ENCODE data around the gene OR51D1.

Gene OR51D1

GRCh38 chr11:4645974-4646373, 8.7 kb downstream of the OR51D1 start:
- DNase-seq (ENCODE audit: low spot score) = no peak

GRCh38 chr11:4647766-4648165, 10.5 kb downstream of the OR51D1 start:
- DNase-seq (ENCODE audit: low spot score) = no peak

- DNase-seq (ENCODE audit: low spot score) = no peak
Observed at GRCh38 chr11:4654635-4655369, 17.5 kb downstream of the OR51D1 start.

- no peak for DNase-seq (ENCODE audit: low spot score)
Observed at GRCh38 chr11:4658629-4659445, 21.6 kb downstream of the OR51D1 start.

- no peak for DNase-seq (ENCODE audit: low spot score)
Observed at GRCh38 chr11:4662876-4663275, 25.6 kb downstream of the OR51D1 start.

- DNase-seq (ENCODE audit: low spot score) = no peak
Observed at GRCh38 chr11:4664183-4664582, 26.9 kb downstream of the OR51D1 start.

GRCh38 chr11:4664786-4665185, 27.5 kb downstream of the OR51D1 start:
- DNase-seq (ENCODE audit: low spot score) = no peak

- no peak for DNase-seq (ENCODE audit: low spot score)
Observed at GRCh38 chr11:4665424-4665823, 28.1 kb downstream of the OR51D1 start.

- DNase-seq (ENCODE audit: low spot score) = no peak
Observed at GRCh38 chr11:4671741-4672140, 34.5 kb downstream of the OR51D1 start.

GRCh38 chr11:4672470-4672869, 35.2 kb downstream of the OR51D1 start:
- no peak for DNase-seq (ENCODE audit: low spot score)

GRCh38 chr11:4673781-4674180, 36.5 kb downstream of the OR51D1 start:
- DNase-seq (ENCODE audit: low spot score) = no peak

- peak; percentile 1 for DNase-seq (ENCODE audit: low spot score)
Observed at GRCh38 chr11:4677948-4678347, 40.7 kb downstream of the OR51D1 start.

GRCh38 chr11:4680341-4680740, 43.1 kb downstream of the OR51D1 start:
- DNase-seq (ENCODE audit: low spot score) = no peak

- DNase-seq (ENCODE audit: low spot score) = no peak
Observed at GRCh38 chr11:4682623-4683419, 45.5 kb downstream of the OR51D1 start.

GRCh38 chr11:4684631-4685285, 47.5 kb downstream of the OR51D1 start:
- no peak for DNase-seq (ENCODE audit: low spot score)

All from cerebellar cortex (tissue), 1 donor.